ENCODE measurements around the gene C20orf204. TPM values are rescaled to one million over a fixed set of nuclear protein-coding genes. Genes with fewer than 3 reads are reported as not detected.
"Not testable (repeated sequence)": the region's sequence is repeated elsewhere in the genome, so short reads cannot be mapped to it uniquely, and the experiment has no call there.

The C20orf204 gene
- total RNA-seq, 4 donors from 2014 or later, result 0.26 to 0.57 (median 0.57) TPM; not detected in 1

DNA sequence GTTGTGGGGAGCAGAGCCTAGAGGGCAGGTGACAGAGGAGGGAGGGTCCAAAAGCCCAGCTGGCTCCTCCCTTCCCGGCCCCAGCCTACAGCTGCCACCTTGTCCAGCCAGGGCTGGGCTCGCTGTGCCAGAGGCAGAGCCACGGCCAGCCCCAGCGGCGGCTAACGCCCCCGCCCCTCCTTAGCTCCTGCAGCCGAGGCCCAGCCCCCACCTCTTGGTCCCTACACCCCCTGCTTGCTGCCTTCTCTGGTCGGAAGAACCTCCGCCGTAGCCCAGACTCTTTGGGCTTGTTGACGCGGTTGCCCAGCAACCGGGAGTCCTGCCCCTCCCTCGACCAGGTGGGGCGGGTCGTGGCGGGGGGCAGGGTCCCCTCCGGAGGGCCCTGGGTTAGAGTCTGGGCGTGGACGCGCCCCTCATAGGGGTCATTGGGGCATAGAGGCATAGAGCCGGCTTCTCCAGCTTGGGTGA lies 48.7 kb downstream of the C20orf204 start:
- H3K27me3 ChIP-seq, result peaks cover 0 to 77% (median 9%) of the 10 kb centered on the region in 4 donors
- H3K27ac ChIP-seq, result no peak overlapping the region
- TF ChIP-seq, protein P1, sequence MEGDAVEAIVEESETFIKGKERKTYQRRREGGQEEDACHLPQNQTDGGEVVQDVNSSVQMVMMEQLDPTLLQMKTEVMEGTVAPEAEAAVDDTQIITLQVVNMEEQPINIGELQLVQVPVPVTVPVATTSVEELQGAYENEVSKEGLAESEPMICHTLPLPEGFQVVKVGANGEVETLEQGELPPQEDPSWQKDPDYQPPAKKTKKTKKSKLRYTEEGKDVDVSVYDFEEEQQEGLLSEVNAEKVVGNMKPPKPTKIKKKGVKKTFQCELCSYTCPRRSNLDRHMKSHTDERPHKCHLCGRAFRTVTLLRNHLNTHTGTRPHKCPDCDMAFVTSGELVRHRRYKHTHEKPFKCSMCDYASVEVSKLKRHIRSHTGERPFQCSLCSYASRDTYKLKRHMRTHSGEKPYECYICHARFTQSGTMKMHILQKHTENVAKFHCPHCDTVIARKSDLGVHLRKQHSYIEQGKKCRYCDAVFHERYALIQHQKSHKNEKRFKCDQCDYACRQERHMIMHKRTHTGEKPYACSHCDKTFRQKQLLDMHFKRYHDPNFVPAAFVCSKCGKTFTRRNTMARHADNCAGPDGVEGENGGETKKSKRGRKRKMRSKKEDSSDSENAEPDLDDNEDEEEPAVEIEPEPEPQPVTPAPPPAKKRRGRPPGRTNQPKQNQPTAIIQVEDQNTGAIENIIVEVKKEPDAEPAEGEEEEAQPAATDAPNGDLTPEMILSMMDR (IDR thresholded peaks at IDR 0.05), result no peak
- TF ChIP-seq POLR2A (IDR thresholded peaks at IDR 0.05), result no peak
- no peak for DNase-seq
- H3K4me3 ChIP-seq, result no peak overlapping the region
- WGBS, 2 donors, result 0% methylated on average over 3 of the region's 23 CpGs; no CpG with 5 or more reads in 1 of the 2 donors
- H3K9me3 ChIP-seq, result no peaks in the 10 kb centered on the region
- H3K36me3 ChIP-seq, result no peaks in the 10 kb centered on the region
- peaks cover 14 to 49% (median 15%) of the 10 kb centered on the region in 3 donors for H3K4me1 ChIP-seq
- intact Hi-C loops (cut with DNase I), result no loop called here

DNA sequence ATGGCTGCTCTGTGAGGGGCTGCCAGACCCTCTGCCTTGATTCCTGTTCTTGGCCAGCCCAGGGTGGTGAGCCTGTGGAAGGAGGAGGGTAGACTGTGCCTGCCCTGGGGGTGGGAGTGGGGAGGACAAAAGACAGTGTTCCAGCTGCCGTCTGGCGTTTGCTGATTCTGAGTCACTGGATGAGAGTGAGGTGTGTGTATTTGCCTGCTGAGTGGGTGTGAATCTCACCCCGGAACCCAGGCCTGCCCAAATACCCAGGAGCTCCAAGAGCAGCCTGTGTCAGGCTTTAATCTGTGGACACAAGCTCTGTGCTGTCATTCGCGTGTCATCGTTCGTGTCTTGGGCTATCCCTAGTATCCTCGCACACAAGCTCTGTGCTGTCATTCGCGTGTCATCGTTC lies 50.8 kb downstream of the C20orf204 start:
- intact Hi-C loops (cut with DNase I), result no loop called here
- WGBS, 2 donors, result 56 to 74% methylated on average over 7 to 11 of the region's 11 CpGs
- Histone ChIP-seq H3K27me3 (peaks cover 0 to 81% (median 9%) of the 10 kb centered on the region in 4 donors), H3K4me3 (no peak overlapping the region), H3K27ac (no peak overlapping the region), H3K4me1 (peaks cover 14 to 33% (median 15%) of the 10 kb centered on the region in 3 donors), H3K9me3 (no peaks in the 10 kb centered on the region), H3K36me3 (no peaks in the 10 kb centered on the region)
- no peak for TF ChIP-seq POLR2A (IDR thresholded peaks at IDR 0.05)
- TF ChIP-seq, protein P1 (IDR thresholded peaks at IDR 0.05), result no peak
- DNase-seq, result no peak

DNA sequence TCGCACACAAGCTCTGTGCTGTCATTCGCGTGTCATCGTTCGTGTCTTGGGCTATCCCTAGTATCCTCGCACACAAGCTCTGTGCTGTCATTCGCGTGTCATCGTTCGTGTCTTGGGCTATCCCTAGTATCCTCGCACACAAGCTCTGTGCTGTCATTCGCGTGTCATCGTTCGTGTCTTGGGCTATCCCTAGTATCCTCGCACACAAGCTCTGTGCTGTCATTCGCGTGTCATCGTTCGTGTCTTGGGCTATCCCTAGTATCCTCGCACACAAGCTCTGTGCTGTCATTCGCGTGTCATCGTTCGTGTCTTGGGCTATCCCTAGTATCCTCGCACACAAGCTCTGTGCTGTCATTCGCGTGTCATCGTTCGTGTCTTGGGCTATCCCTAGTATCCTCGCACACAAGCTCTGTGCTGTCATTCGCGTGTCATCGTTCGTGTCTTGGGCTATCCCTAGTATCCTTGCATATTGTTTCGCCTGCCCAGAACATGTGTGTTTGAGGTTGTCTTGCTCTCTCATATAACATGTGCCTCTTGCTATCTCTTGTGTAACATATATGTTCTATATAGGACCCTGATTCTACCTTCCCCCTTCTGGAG lies 51.3 kb downstream of the C20orf204 start:
- H3K9me3 ChIP-seq; H3K36me3 ChIP-seq; intact Hi-C loops (cut with DNase I); H3K27ac ChIP-seq; H3K4me3 ChIP-seq; DNase-seq: not testable (repeated sequence)
- H3K27me3 ChIP-seq, result peaks cover 0 to 78% (median 9%) of the 10 kb centered on the region in 4 donors
- WGBS, 2 donors, result 60 to 90% methylated on average over 2 of the region's 36 CpGs
- peaks cover 14 to 33% (median 15%) of the 10 kb centered on the region in 3 donors for H3K4me1 ChIP-seq

DNA sequence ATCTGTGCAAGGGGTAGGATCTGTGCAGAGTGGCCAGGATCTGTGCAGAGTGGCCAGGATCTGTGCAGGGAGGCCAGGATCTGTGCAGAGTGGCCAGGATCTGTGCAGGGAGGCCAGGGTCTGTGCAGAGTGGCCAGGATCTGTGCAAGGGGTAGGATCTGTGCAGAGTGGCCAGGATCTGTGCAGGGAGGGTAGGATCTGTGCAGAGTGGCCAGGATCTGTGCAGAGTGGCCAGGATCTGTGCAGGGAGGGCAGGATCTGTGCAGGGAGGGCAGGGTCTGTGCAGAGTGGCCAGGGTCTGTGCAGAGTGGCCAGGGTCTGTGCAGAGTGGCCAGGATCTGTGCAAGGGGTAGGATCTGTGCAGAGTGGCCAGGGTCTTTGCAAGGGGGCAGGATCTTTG lies 52.6 kb downstream of the C20orf204 start:
- H3K36me3 ChIP-seq; H3K27ac ChIP-seq; H3K4me3 ChIP-seq; intact Hi-C loops (cut with DNase I); DNase-seq; H3K9me3 ChIP-seq: not testable (repeated sequence)
- peaks cover 0 to 75% (median 9%) of the 10 kb centered on the region in 4 donors for H3K27me3 ChIP-seq
- H3K4me1 ChIP-seq, result peaks cover 8 to 28% (median 10%) of the 10 kb centered on the region in 3 donors

Small RNA genes lying within 50 kb of the gene (small RNA-seq; reads per million reads assigned to genes)
- gene AL355803.1 (0 reads per million in 4 donors), gene MIR6813 (0 reads per million in 4 donors)

Other genes with a start within 250 kb of the C20orf204 start
- gene ZBTB46, start 204.9 kb upstream of the C20orf204 start, total RNA-seq, result 1 to 10 TPM in 3 of 4 donors, under 1 TPM in 1; 0.79 to 4.2 (median 2.0) TPM
- not detected for gene ABHD16B, start 174.7 kb upstream of the C20orf204 start, total RNA-seq
- gene TPD52L2, start 170.9 kb upstream of the C20orf204 start, total RNA-seq, result 100 to 1,000 TPM in 3 of 4 donors, 10 to 100 TPM in 1; 97.1 to 124 (median 116) TPM
- gene DNAJC5, start 141.1 kb upstream of the C20orf204 start, total RNA-seq, result 10 to 100 TPM; 58.7 to 89.5 (median 75.4) TPM
- 10 to 100 TPM; 23.1 to 38.0 (median 25.6) TPM for gene UCKL1, start 79.8 kb upstream of the C20orf204 start, total RNA-seq
- gene ZNF512B, start 66.3 kb upstream of the C20orf204 start, total RNA-seq, result 10 to 100 TPM; 10.7 to 17.6 (median 14.2) TPM
- 10 to 100 TPM in 1 of 4 donors, 1 to 10 TPM in 3; 5.1 to 15.9 (median 6.8) TPM for gene SAMD10, start 56.5 kb upstream of the C20orf204 start, total RNA-seq
- gene PRPF6, start 55.0 kb upstream of the C20orf204 start, total RNA-seq, result 10 to 100 TPM; 34.1 to 57.4 (median 45.8) TPM
- 1 to 10 TPM; 1.3 to 4.5 (median 3.9) TPM for gene SOX18, start 13.5 kb downstream of the C20orf204 start, total RNA-seq
- gene TCEA2, start 27.0 kb downstream of the C20orf204 start, total RNA-seq, result 10 to 100 TPM in 2 of 4 donors, 1 to 10 TPM in 2; 1.8 to 25.2 (median 8.9) TPM
- 10 to 100 TPM in 3 of 4 donors, 1 to 10 TPM in 1; 7.4 to 14.4 (median 11.0) TPM for gene RGS19, start 43.3 kb downstream of the C20orf204 start, total RNA-seq
- under 1 TPM in 3 of 4 donors, not detected in 1; 0.34 to 0.91 (median 0.76) TPM for gene OPRL1, start 43.9 kb downstream of the C20orf204 start, total RNA-seq
- gene LKAAEAR1, start 48.2 kb downstream of the C20orf204 start, total RNA-seq, result not detected
- not detected for gene NPBWR2, start 71.4 kb downstream of the C20orf204 start, total RNA-seq
- not detected for gene MYT1, start 128.3 kb downstream of the C20orf204 start, total RNA-seq
- gene PCMTD2, start 219.6 kb downstream of the C20orf204 start, total RNA-seq, result 10 to 100 TPM; 34.5 to 58.9 (median 47.8) TPM

All from esophagus squamous epithelium (tissue), 5 donors.